GM23338 (cell line): ENCODE data around the gene TSR1. TPM values are rescaled to one million over a fixed set of nuclear protein-coding genes. Genes with fewer than 3 reads are reported as not detected.

ENCODE experiments used
- ATAC-seq: fragments of 200-7000 bp; cut with Tn5 transposase; 3 replicates; pipeline ENCODE4 v1.9.1; 2020
- DNase-seq: peaks from one replicate; pipeline ENCODE4 v3.0.0-alpha.2; 2015; ENCODE audit warnings: low spot score
- H2AFZ ChIP-seq: fragments of 200-600 bp; sonication (generic); 2 replicates; pipeline ENCODE4 v1.8.0; 2016; ENCODE audit warnings: antibody characterized with exemption, mild to moderate bottlenecking, moderate library complexity
- H3F3A ChIP-seq: fragments of 200-600 bp; sonication (generic); replicated peaks from 2 replicates; pipeline ENCODE4 v1.8.0; 2017; ENCODE audit warnings: antibody characterized with exemption, mixed run types, low read depth
- H3K27ac ChIP-seq: fragments of 200-600 bp; sonication (generic); 2 replicates; pipeline ENCODE4 v1.6.1; 2016; ENCODE audit warnings: low read depth
- H3K27me3 ChIP-seq: fragments of 200-600 bp; sonication (generic); 2 replicates; pipeline ENCODE4 v1.8.0; 2016; ENCODE audit warnings: mild to moderate bottlenecking, mixed run types, moderate library complexity; ENCODE audit not compliant: insufficient read depth
- H3K36me3 ChIP-seq: fragments of 200-600 bp; sonication (generic); 2 replicates; pipeline ENCODE4 v1.8.0; 2016; ENCODE audit warnings: mild to moderate bottlenecking; ENCODE audit not compliant: insufficient read depth
- H3K4me1 ChIP-seq: fragments of 200-600 bp; sonication (generic); 2 replicates; pipeline ENCODE4 v1.8.0; 2016; ENCODE audit warnings: mild to moderate bottlenecking, moderate library complexity; ENCODE audit not compliant: insufficient read depth
- H3K4me2 ChIP-seq: fragments of 200-600 bp; sonication (generic); 2 replicates; pipeline ENCODE4 v1.7.1; 2017; ENCODE audit warnings: mixed run types
- H3K4me3 ChIP-seq: fragments of 200-600 bp; sonication (generic); 2 replicates; pipeline ENCODE4 v1.6.1; 2016; ENCODE audit warnings: mixed run types
- H3K79me2 ChIP-seq: fragments of 200-600 bp; sonication (generic); replicated peaks from 2 replicates; pipeline ENCODE4 v1.8.0; 2017; ENCODE audit warnings: mild to moderate bottlenecking; ENCODE audit not compliant: insufficient read depth
- H3K9me2 ChIP-seq: fragments of 200-600 bp; sonication (generic); 2 replicates; pipeline ENCODE4 v1.8.0; 2017; ENCODE audit not compliant: insufficient read depth
- H4K20me1 ChIP-seq: fragments of 200-600 bp; sonication (generic); replicated peaks from 2 replicates; pipeline ENCODE4 v1.8.0; 2017; ENCODE audit warnings: mild to moderate bottlenecking; ENCODE audit not compliant: insufficient read depth
- H3K27ac Mint-ChIP-seq: 2 replicates; pipeline ENCODE4 v1.8.0; 2020; ENCODE audit warnings: inconsistent platforms, mild to moderate bottlenecking, moderate library complexity, mixed read lengths
- H3K27me3 Mint-ChIP-seq: 3 replicates; pipeline ENCODE4 v1.8.0; 2022; ENCODE audit warnings: low read depth, mild to moderate bottlenecking, moderate library complexity, mixed read lengths, inconsistent platforms; ENCODE audit not compliant: insufficient read depth, poor library complexity
- H3K36me3 Mint-ChIP-seq: 3 replicates; pipeline ENCODE4 v1.8.0; 2021; ENCODE audit warnings: low read depth, mild to moderate bottlenecking, inconsistent platforms, moderate library complexity, mixed read lengths
- H3K4me1 Mint-ChIP-seq: 3 replicates; pipeline ENCODE4 v1.8.0; 2020; ENCODE audit warnings: mild to moderate bottlenecking, inconsistent platforms, mixed read lengths
- H3K4me3 Mint-ChIP-seq: 3 replicates; pipeline ENCODE4 v1.8.0; 2021; ENCODE audit warnings: moderate library complexity, mild to moderate bottlenecking, inconsistent platforms, mixed read lengths
- H3K9me3 Mint-ChIP-seq: 3 replicates; pipeline ENCODE4 v1.8.0; 2020; ENCODE audit warnings: moderate library complexity, mild to moderate bottlenecking, inconsistent platforms, mixed read lengths
- CREB1 ChIP-seq: fragments of 250-450 bp; sonication (Bioruptor Pico); IDR thresholded peaks from 2 replicates; pipeline ENCODE4 v1.5.0; 2020; ENCODE audit warnings: low read depth, mild to moderate bottlenecking, moderate library complexity
- CTCF ChIP-seq, 2 experiments: fragments of 200-600 bp in 1 of 2; sonication (generic) in 1 of 2; conservative IDR thresholded peaks; 2 replicates each; pipeline versions ENCODE4 v1.5.1 to v1.6.1; 2016 to 2017; ENCODE audit warnings: antibody characterized with exemption in 2 of 2, low read depth in 2 of 2, mild to moderate bottlenecking in 2 of 2, moderate library complexity in 1 of 2
- ETS1 ChIP-seq: IDR thresholded peaks from 2 replicates; pipeline ENCODE4 v1.6.1; 2016; ENCODE audit warnings: antibody characterized with exemption
- EZH2 ChIP-seq: fragments of 200-600 bp; sonication (generic); IDR thresholded peaks from one replicate; pipeline ENCODE4 v1.8.0; 2017; ENCODE audit warnings: antibody characterized with exemption, mild to moderate bottlenecking, low read depth; ENCODE audit not compliant: unreplicated experiment
- EZH2phosphoT487 ChIP-seq: fragments of 200-600 bp; sonication (generic); IDR thresholded peaks from one replicate; pipeline ENCODE4 v1.8.1; 2018; ENCODE audit warnings: antibody characterized with exemption; ENCODE audit not compliant: unreplicated experiment
- JUNB ChIP-seq: IDR thresholded peaks from one replicate; pipeline ENCODE4 v1.6.1; 2016; ENCODE audit warnings: antibody characterized with exemption; ENCODE audit not compliant: unreplicated experiment
- NANOG ChIP-seq: IDR thresholded peaks from 2 replicates; pipeline ENCODE4 v1.6.1; 2016; ENCODE audit warnings: antibody characterized with exemption, borderline replicate concordance
- POLR2AphosphoS5 ChIP-seq: IDR thresholded peaks from 2 replicates; pipeline ENCODE4 v1.6.1; 2016; ENCODE audit warnings: antibody characterized with exemption, low read depth
- REST ChIP-seq: IDR thresholded peaks from one replicate; pipeline ENCODE4 v1.6.1; 2018; ENCODE audit warnings: antibody characterized with exemption; ENCODE audit not compliant: unreplicated experiment
- STAT1 ChIP-seq: IDR thresholded peaks from one replicate; pipeline ENCODE4 v1.6.1; 2016; ENCODE audit warnings: antibody characterized with exemption; ENCODE audit not compliant: unreplicated experiment
- ZNF114 ChIP-seq: fragments of 250-450 bp; sonication (Bioruptor Pico); IDR thresholded peaks from 2 replicates; pipeline ENCODE4 v1.5.0; 2020; ENCODE audit warnings: mild to moderate bottlenecking, moderate library complexity
- ZNF331 ChIP-seq: fragments of 250-450 bp; sonication (Bioruptor Pico); IDR thresholded peaks from 2 replicates; pipeline ENCODE4 v1.5.0; 2020; ENCODE audit warnings: low read depth, mild to moderate bottlenecking, moderate library complexity
- ZNF462 ChIP-seq: fragments of 250-450 bp; sonication (Bioruptor Pico); IDR thresholded peaks from 2 replicates; pipeline ENCODE4 v1.5.0; 2020; ENCODE audit warnings: mild to moderate bottlenecking, moderate library complexity
- polyA plus RNA-seq: library from polyadenylated mRNA; unstranded; fragments of >200 nt; fragmentation: Nextera tagmentation; extraction: Ambion mirVana; gene quantifications from 2 replicates; pipeline ENCODE4 v1.2.1, GENCODE V29; 2016
- total RNA-seq: library from RNA; depleted of rRNA; stranded (reverse); fragments of >200 nt; shearing (Covaris generic); gene quantifications from 2 replicates; pipeline ENCODE4 v1.2.3, GENCODE V29; 2014

The TSR1 gene
- total and polyA plus RNA-seq, 2 experiments from 2014 or later: 36.9 to 108 TPM

GRCh38 chr17:2376107-2376506 lies 39.9 kb upstream of the TSR1 start:
- peaks cover 34% of the 10 kb centered on the region for H3K36me3 Mint-ChIP-seq
- H3K4me3 Mint-ChIP-seq: no peak overlapping the region
- ATAC-seq: peak; percentile 18; the same call in 2 of the 3 replicates
- Histone ChIP-seq H3K4me2 (no peak overlapping the region), H3K27me3 (no peaks in the 10 kb centered on the region), H4K20me1 (no peaks in the 10 kb centered on the region; the same call in 1 of the 2 replicates), H3K4me3 (no peak overlapping the region), H2AFZ (no peak overlapping the region), H3K27ac (no peak overlapping the region; the same call in 1 of the 2 replicates), H3K36me3 (no peaks in the 10 kb centered on the region), H3F3A (no peaks in the 10 kb centered on the region), H3K9me2 (no peaks in the 10 kb centered on the region), H3K79me2 (no peaks in the 10 kb centered on the region), H3K4me1 (no peaks in the 10 kb centered on the region)
- TF ChIP-seq EZH2phosphoT487 (no peak), ETS1 (no peak), CREB1 (CRISPR knock-in tag) (no peak), POLR2AphosphoS5 (no peak), ZNF114 (CRISPR knock-in tag) (no peak), ZNF331 (no peak), NANOG (no peak), ZNF462 (no peak), JUNB (no peak), EZH2 (no peak), REST (no peak), CTCF (conservative IDR thresholded peaks at IDR 0.05; ENCODE audit: low read depth in 2 of 2) (no peak), STAT1 (no peak)
- H3K27ac Mint-ChIP-seq: no peak overlapping the region
- peak; percentile 46 for DNase-seq
- peaks cover 4% of the 10 kb centered on the region; the same call in 2 of the 3 replicates for H3K4me1 Mint-ChIP-seq
- H3K9me3 Mint-ChIP-seq: no peaks in the 10 kb centered on the region
- H3K27me3 Mint-ChIP-seq: peaks cover 13% of the 10 kb centered on the region
